ENCODE results near the gene SMIM12. TPM values are rescaled to one million over a fixed set of nuclear protein-coding genes. Genes with fewer than 3 reads are reported as not detected.

The SMIM12 gene
- total and polyA plus RNA-seq, 2 of the 8 experiments (the other 6 are each of a cell fraction or from before 2014, with no cell fraction given) = 40.9 to 49.2 TPM

- no peak for TF ChIP-seq RFX5 (IDR thresholded peaks at IDR 0.05; ENCODE audit: borderline replicate concordance, low read depth, low read length)
Observed at GRCh38 chr1:34829250-34829649, 30.3 kb downstream of the SMIM12 start (continued).
